ENCODE data around the gene AAK1. TPM values are rescaled to one million over a fixed set of nuclear protein-coding genes. Genes with fewer than 3 reads are reported as not detected.

AAK1 gene
- total RNA-seq, 1 donor from 2014 or later, result 20.8 TPM

DNA sequence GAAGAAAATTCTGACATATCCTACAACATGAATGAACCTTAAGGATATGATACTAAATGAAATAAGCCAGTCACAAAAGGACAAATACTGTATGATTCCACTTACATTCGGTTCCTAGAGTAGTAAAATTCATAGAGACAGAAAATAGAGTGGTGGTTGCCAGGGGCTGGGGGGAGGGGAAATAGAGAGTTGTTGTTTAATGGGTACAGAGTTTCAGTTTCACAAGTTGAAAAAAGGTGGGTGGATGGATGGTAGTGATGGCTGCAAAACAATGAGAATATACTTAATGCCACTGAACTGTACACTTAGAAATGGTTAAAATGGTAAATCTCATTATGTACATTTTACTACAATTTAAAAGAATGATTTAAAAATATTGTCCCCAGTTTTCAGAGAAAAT is 153.1 kb downstream of the AAK1 start:
- H3K4me2 ChIP-seq, result no peak overlapping the region
- TF ChIP-seq EZH2phosphoT487 (IDR thresholded peaks at IDR 0.05), result no peak
- no peak for TF ChIP-seq EZH2 (IDR thresholded peaks at IDR 0.05)
- TF ChIP-seq CTCF (IDR thresholded peaks at IDR 0.05), result no peak
- Mint-ChIP-seq H3K27me3 (ENCODE audit: insufficient read depth, low read depth) (no peaks in the 10 kb centered on the region), H3K27ac (no peak overlapping the region), H3K4me3 (no peak overlapping the region), H3K4me1 (peaks cover 9% of the 10 kb centered on the region), H3K36me3 (peaks cover 9% of the 10 kb centered on the region), H3K9me3 (no peaks in the 10 kb centered on the region)
- H3K9ac ChIP-seq, result no peak overlapping the region
- no peak overlapping the region for H3K4me3 ChIP-seq
- no peak overlapping the region for H3K27ac ChIP-seq
- no peaks in the 10 kb centered on the region for H3K27me3 ChIP-seq
- no peak overlapping the region for H2AFZ ChIP-seq (replicated peaks)
- no peaks in the 10 kb centered on the region for H3K79me2 ChIP-seq (ENCODE audit: low read depth)
- no peaks in the 10 kb centered on the region for H3K36me3 ChIP-seq
- no peak for DNase-seq (ENCODE audit: low spot score)
- H3K9me3 ChIP-seq (ENCODE audit: low read depth), result no peaks in the 10 kb centered on the region
- H3F3A ChIP-seq (ENCODE audit: low read depth), result no peaks in the 10 kb centered on the region
- H4K20me1 ChIP-seq (ENCODE audit: low read depth), result no peaks in the 10 kb centered on the region
- H3K4me1 ChIP-seq, result no peaks in the 10 kb centered on the region

- no peak overlapping the region for H3K27ac ChIP-seq
- H3K79me2 ChIP-seq (ENCODE audit: low read depth), result no peaks in the 10 kb centered on the region
- H4K20me1 ChIP-seq (ENCODE audit: low read depth), result no peaks in the 10 kb centered on the region
- H3K9ac ChIP-seq, result no peak overlapping the region
- no peak for DNase-seq (ENCODE audit: low spot score)
- Mint-ChIP-seq H3K36me3 (peaks cover 9% of the 10 kb centered on the region), H3K9me3 (no peaks in the 10 kb centered on the region), H3K27ac (no peak overlapping the region), H3K4me3 (no peak overlapping the region), H3K4me1 (peaks cover 9% of the 10 kb centered on the region), H3K27me3 (ENCODE audit: insufficient read depth, low read depth) (no peaks in the 10 kb centered on the region)
- no peaks in the 10 kb centered on the region for H3K27me3 ChIP-seq
- H3K4me3 ChIP-seq, result no peak overlapping the region
- H2AFZ ChIP-seq (replicated peaks), result no peak overlapping the region
- H3K4me1 ChIP-seq, result no peaks in the 10 kb centered on the region
- H3K36me3 ChIP-seq, result no peaks in the 10 kb centered on the region
- H3F3A ChIP-seq (ENCODE audit: low read depth), result no peaks in the 10 kb centered on the region
- no peaks in the 10 kb centered on the region for H3K9me3 ChIP-seq (ENCODE audit: low read depth)
- TF ChIP-seq CTCF (IDR thresholded peaks at IDR 0.05) (no peak), EZH2phosphoT487 (IDR thresholded peaks at IDR 0.05) (no peak), EZH2 (IDR thresholded peaks at IDR 0.05) (no peak)
- H3K4me2 ChIP-seq, result no peak overlapping the region
These were observed 153.7 kb downstream of the AAK1 start for GRCh38 chr2:69489793-69490192.

DNA sequence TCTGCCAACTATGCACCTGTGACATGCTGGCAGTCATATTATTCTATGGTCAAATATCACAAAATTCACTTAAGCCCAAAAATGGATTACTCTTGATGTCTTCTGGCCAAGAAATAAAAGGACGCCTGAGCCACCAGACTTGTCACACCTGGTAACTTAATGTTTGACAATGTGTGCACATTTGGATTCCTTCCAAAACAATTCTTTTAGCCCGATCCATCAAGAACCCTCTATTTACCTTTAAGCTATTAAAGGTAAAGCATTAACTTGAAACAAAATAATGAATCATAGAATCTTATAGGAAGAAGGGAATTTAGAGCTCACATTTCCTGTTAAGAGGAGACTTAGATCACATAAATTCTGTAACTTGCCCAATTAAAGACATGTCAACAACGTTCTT is 159.8 kb downstream of the AAK1 start:
- Histone ChIP-seq H3F3A (ENCODE audit: low read depth) (no peaks in the 10 kb centered on the region), H3K9me3 (ENCODE audit: low read depth) (no peaks in the 10 kb centered on the region), H3K36me3 (no peaks in the 10 kb centered on the region), H2AFZ (replicated peaks) (no peak overlapping the region), H3K4me1 (no peaks in the 10 kb centered on the region), H3K4me3 (no peak overlapping the region), H3K27ac (no peak overlapping the region), H4K20me1 (ENCODE audit: low read depth) (no peaks in the 10 kb centered on the region), H3K79me2 (ENCODE audit: low read depth) (no peaks in the 10 kb centered on the region), H3K27me3 (no peaks in the 10 kb centered on the region), H3K9ac (no peak overlapping the region), H3K4me2 (no peak overlapping the region)
- Mint-ChIP-seq H3K9me3 (no peaks in the 10 kb centered on the region), H3K4me3 (no peak overlapping the region), H3K27ac (no peak overlapping the region), H3K36me3 (peaks cover 9% of the 10 kb centered on the region), H3K4me1 (peaks cover 3% of the 10 kb centered on the region), H3K27me3 (ENCODE audit: insufficient read depth, low read depth) (peaks cover 2% of the 10 kb centered on the region)
- no peak for TF ChIP-seq CTCF (IDR thresholded peaks at IDR 0.05)
- TF ChIP-seq EZH2phosphoT487 (IDR thresholded peaks at IDR 0.05), result no peak
- TF ChIP-seq EZH2 (IDR thresholded peaks at IDR 0.05), result no peak
- no peak for DNase-seq (ENCODE audit: low spot score)

Measured in neural progenitor cell (in vitro differentiated cells).